Uterine smooth muscle cell (primary cell): ENCODE results near the gene OR6V1. TPM values are rescaled to one million over a fixed set of nuclear protein-coding genes. Genes with fewer than 3 reads are reported as not detected.

Experiments
- total RNA-seq: library from RNA; depleted of rRNA; stranded (reverse); fragments of >200 nt; gene quantifications from 2 replicates; pipeline ENCODE4 v1.2.3, GENCODE V29; 2014

The OR6V1 gene, protein sequence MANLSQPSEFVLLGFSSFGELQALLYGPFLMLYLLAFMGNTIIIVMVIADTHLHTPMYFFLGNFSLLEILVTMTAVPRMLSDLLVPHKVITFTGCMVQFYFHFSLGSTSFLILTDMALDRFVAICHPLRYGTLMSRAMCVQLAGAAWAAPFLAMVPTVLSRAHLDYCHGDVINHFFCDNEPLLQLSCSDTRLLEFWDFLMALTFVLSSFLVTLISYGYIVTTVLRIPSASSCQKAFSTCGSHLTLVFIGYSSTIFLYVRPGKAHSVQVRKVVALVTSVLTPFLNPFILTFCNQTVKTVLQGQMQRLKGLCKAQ
- total RNA-seq = not detected in 2 replicates

DNA sequence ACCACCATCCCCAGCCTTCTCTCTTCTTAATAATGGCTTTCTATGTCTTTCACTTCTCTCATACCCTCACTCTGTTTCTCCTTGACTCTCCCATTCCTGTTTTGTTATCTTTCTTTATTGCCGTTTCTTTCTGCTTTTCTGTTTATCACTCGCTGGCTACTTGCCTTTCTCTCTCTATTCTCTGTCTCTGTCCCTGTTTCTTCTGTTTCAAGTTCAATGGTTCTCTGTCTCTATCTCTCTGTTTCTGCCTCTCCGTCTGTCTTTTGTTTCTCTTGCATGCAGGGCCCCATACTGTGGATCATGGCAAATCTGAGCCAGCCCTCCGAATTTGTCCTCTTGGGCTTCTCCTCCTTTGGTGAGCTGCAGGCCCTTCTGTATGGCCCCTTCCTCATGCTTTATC is at the start of gene OR6V1:
Gene OR6V1 (plus strand): TSS at position 301 of the 400 bp plus-strand sequence. CDS start 0 bp downstream, at position 301.

DNA sequence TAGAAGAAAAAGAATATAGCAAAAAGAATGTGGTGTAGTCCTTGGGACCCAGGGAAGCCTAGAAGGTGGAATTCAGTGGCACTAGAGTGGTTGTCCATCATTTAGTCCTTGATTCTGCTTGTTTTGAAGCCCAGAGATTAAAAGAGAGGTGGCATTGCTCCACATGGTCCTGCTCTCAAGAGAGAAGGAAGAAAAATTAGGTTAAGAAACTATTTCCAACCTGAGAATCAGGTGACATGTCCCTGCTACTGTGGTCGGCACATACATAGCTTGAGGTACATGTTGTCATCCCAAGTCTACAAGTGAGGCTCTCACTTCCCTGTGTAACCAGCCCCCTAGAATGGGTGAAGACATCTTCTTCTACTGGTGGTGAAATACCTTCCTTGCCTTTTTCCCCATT is 25.1 kb upstream of the OR6V1 start, which contains the start of gene OR9A2:
Gene OR9A2 (minus strand): TSS at position 101 of the 400 bp plus-strand sequence. CDS start 0 bp downstream, at position 101.

Other genes with a start within 250 kb of the OR6V1 start
- 4.4 and 5.0 TPM in 2 replicates for gene EPHB6, start 197.3 kb upstream of the OR6V1 start, total RNA-seq
- under 0.01 TPM in 1 of 2 replicates, not detected in the other for gene TRPV6, start 166.6 kb upstream of the OR6V1 start, total RNA-seq
- not detected in 2 replicates for gene TRPV5, start 118.6 kb upstream of the OR6V1 start, total RNA-seq
- not detected in 2 replicates for gene LLCFC1, start 112.9 kb upstream of the OR6V1 start, total RNA-seq
- gene KEL, start 90.0 kb upstream of the OR6V1 start, total RNA-seq = not detected in 2 replicates
- gene OR9A2, start 25.2 kb upstream of the OR6V1 start, total RNA-seq = not detected in 2 replicates
- not detected in 2 replicates for gene PIP, start 79.7 kb downstream of the OR6V1 start, total RNA-seq
- gene TAS2R39, start 131.1 kb downstream of the OR6V1 start, total RNA-seq = not detected in 2 replicates
- not detected in 2 replicates for gene TAS2R40, start 169.7 kb downstream of the OR6V1 start, total RNA-seq
- gene GSTK1, start 211.1 kb downstream of the OR6V1 start, total RNA-seq = 55.4 and 84.5 TPM in 2 replicates
- under 0.01 TPM in 1 of 2 replicates, not detected in the other for gene TMEM139, start 232.6 kb downstream of the OR6V1 start, total RNA-seq
- 11.2 and 15.7 TPM in 2 replicates for gene CASP2, start 236.0 kb downstream of the OR6V1 start, total RNA-seq